Amygdala (tissue), 56 donors: ENCODE data around the gene BLTP3B.

Experiments used
- DNase-seq, 56 donors: peaks; one replicate each; lab custom pipeline; 2025; lab: John Stamatoyannopoulos, UW

The BLTP3B gene

GRCh38 chr12:100127766-100128511 is 14.7 kb downstream of the BLTP3B start:
- DNase-seq = no peak

DNA sequence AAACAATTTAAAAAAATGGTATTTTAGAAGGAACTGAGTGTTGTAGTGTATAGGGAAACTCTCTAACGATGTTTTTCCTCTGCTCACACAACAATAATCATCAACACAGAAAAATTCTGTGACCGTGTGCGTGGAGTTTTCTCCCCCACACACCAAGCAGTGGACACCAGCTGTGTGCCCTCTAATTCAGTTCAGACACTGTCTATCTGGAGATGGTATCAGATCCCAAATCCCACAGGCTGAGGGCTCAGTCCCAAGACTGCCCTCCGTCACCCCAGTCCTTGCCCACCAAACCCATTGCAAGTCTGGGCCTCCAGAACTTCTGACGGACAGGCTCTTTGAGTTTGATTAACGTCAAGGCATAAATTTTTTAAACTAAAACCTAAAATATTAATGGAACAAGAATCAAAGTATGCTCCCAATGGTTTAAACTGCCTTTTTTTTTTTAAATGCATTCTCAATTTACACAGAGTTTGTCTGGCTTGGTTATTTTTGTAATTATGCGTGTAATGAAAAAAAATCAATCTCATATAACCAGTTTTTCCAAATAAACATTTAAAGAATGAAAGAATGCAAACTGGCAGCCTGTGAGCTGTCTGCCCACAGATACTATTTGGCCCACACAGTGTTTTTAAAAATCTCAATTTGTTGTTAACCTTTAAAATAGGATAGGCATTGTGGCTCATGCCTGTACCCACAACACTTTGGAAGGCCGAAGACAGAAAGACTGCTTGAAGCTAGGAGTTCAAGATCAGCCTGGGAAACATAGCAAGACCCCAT is 19.2 kb downstream of the BLTP3B start:
- DNase-seq = no peak

DNA sequence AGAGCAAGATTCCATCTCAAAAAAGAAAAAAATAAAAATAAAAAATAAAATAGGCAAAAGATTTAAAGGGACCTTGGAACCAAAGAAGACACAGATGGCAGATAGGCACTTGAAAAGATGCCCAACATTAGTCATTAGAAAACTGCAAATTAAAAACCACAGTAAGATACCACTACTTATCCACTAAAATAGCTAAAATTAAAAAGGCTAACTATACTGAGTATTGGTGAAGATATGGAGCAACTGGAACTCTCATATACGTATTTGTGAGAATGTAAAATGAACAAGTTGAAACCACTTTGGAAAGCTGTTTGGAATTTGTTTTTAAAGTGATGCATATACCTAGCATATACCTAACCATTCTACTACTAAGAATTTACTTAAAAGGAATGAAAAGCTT is 22.3 kb downstream of the BLTP3B start:
- no peak for DNase-seq

GRCh38 chr12:100115291-100115690 is 27.4 kb downstream of the BLTP3B start:
- no peak for DNase-seq

DNA sequence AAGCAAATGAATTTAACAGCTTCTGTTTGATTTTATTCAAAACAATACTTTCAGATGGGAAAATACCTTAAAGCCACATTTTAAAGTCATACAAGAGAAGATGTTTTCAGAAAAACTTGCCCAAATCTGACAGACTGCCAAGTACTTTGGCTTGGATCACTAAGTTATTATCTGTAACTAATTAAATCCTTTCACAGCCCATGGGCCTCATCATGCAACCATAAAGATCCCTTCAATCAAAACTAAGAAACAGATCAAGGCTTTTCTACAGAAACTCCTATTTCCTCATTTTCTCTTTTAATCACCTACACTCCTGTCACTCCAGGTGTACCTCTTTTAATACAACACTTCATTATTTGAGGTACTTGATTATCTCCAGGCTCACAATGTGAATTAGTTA is 28.1 kb downstream of the BLTP3B start:
- no peak for DNase-seq

GRCh38 chr12:100110276-100110675 is 32.4 kb downstream of the BLTP3B start:
- DNase-seq = no peak

DNA sequence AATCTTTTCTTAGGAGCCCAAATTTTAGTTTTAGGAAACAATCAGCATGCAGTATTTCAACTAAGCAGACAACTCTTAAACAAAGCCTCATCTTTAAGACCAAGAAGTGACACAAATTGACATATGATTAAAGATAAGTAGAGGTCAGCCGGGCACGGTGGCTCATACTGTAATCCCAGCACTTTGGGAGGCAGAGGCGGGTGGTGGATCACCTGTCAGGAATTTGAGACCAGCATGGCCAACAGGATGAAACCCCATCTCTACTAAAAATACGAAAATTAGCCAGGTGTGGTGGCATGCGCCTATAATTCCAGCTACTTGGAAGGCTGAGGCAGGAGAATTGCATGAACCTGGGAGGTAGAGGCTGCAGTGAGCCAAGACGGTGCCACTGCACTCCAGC is 35.8 kb downstream of the BLTP3B start:
- no peak for DNase-seq

- no peak for DNase-seq
These were observed 37.0 kb downstream of the BLTP3B start for GRCh38 chr12:100105661-100106060.

- no peak for DNase-seq
These were observed 41.7 kb downstream of the BLTP3B start for GRCh38 chr12:100101000-100101399.
